ENCODE results near the gene HOXA7.

The HOXA7 gene

GRCh38 chr7:27168265-27168947 lies 11.9 kb upstream of the HOXA7 start:
- no peaks in the 10 kb centered on the region; the same call in 1 of the 2 replicates for H3K36me3 ChIP-seq (ENCODE audit: control insufficient read depth, insufficient read depth, low read length)
- H3K27ac ChIP-seq (ENCODE audit: low read length) = no peak overlapping the region
- no CpG with 5 or more reads among the region's 25 CpGs for WGBS (ENCODE audit: insufficient coverage, insufficient read length)
- peaks cover 92% of the 10 kb centered on the region for H3K27me3 ChIP-seq (ENCODE audit: control insufficient read depth, insufficient read depth, low read length)
- DNase-seq (ENCODE audit: low read depth, low spot score) = no peak
- H3K4me3 ChIP-seq (ENCODE audit: low read length) = no peak overlapping the region
- no peaks in the 10 kb centered on the region for H3K9me3 ChIP-seq (ENCODE audit: control insufficient read depth, insufficient read depth, low read length)
- H3K4me1 ChIP-seq (ENCODE audit: control insufficient read depth, insufficient read depth, low read length) = peaks cover 2% of the 10 kb centered on the region; the same call in 1 of the 2 replicates

GRCh38 chr7:27167916-27168264 lies 11.4 kb upstream of the HOXA7 start:
- Histone ChIP-seq H3K27ac (ENCODE audit: low read length) (no peak overlapping the region), H3K9me3 (ENCODE audit: control insufficient read depth, insufficient read depth, low read length) (no peaks in the 10 kb centered on the region), H3K27me3 (ENCODE audit: control insufficient read depth, insufficient read depth, low read length) (peaks cover 92% of the 10 kb centered on the region), H3K36me3 (ENCODE audit: control insufficient read depth, insufficient read depth, low read length) (no peaks in the 10 kb centered on the region; the same call in 1 of the 2 replicates), H3K4me3 (ENCODE audit: low read length) (no peak overlapping the region), H3K4me1 (ENCODE audit: control insufficient read depth, insufficient read depth, low read length) (no peaks in the 10 kb centered on the region)
- WGBS (ENCODE audit: insufficient coverage, insufficient read length) = no CpG with 5 or more reads among the region's 4 CpGs
- no peak for DNase-seq (ENCODE audit: low read depth, low spot score)

GRCh38 chr7:27166531-27167505 lies 10.3 kb upstream of the HOXA7 start:
- WGBS (ENCODE audit: insufficient coverage, insufficient read length) = no CpG with 5 or more reads among the region's 50 CpGs
- H3K36me3 ChIP-seq (ENCODE audit: control insufficient read depth, insufficient read depth, low read length) = no peaks in the 10 kb centered on the region; the same call in 1 of the 2 replicates
- no peaks in the 10 kb centered on the region for H3K9me3 ChIP-seq (ENCODE audit: control insufficient read depth, insufficient read depth, low read length)
- H3K27me3 ChIP-seq (ENCODE audit: control insufficient read depth, insufficient read depth, low read length) = peaks cover 90% of the 10 kb centered on the region
- no peak for DNase-seq (ENCODE audit: low read depth, low spot score)
- H3K4me1 ChIP-seq (ENCODE audit: control insufficient read depth, insufficient read depth, low read length) = no peaks in the 10 kb centered on the region
- H3K27ac ChIP-seq (ENCODE audit: low read length) = no peak overlapping the region
- no peak overlapping the region for H3K4me3 ChIP-seq (ENCODE audit: low read length)

GRCh38 chr7:27165996-27166530 lies 9.6 kb upstream of the HOXA7 start:
- Histone ChIP-seq H3K27me3 (ENCODE audit: control insufficient read depth, insufficient read depth, low read length) (peaks cover 90% of the 10 kb centered on the region), H3K27ac (ENCODE audit: low read length) (no peak overlapping the region), H3K9me3 (ENCODE audit: control insufficient read depth, insufficient read depth, low read length) (no peaks in the 10 kb centered on the region), H3K4me3 (ENCODE audit: low read length) (no peak overlapping the region), H3K36me3 (ENCODE audit: control insufficient read depth, insufficient read depth, low read length) (no peaks in the 10 kb centered on the region; the same call in 1 of the 2 replicates), H3K4me1 (ENCODE audit: control insufficient read depth, insufficient read depth, low read length) (no peaks in the 10 kb centered on the region)
- no CpG with 5 or more reads among the region's 46 CpGs for WGBS (ENCODE audit: insufficient coverage, insufficient read length)
- DNase-seq (ENCODE audit: low read depth, low spot score) = no peak

GRCh38 chr7:27165089-27165995 lies 8.9 kb upstream of the HOXA7 start, which contains the start of gene HOXA9:
TSS of gene HOXA9 (minus strand) at chr7:27165537. CDS start at chr7:27165457, 80 bp downstream.
- Histone ChIP-seq H3K27ac (ENCODE audit: low read length) (no peak within 1 kb of the TSS), H3K4me3 (ENCODE audit: low read length) (no peak within 1 kb of the TSS), H3K27me3 (ENCODE audit: control insufficient read depth, insufficient read depth, low read length) (peaks cover 95% of the 10 kb centered on the region), H3K9me3 (ENCODE audit: control insufficient read depth, insufficient read depth, low read length) (no peaks in the 10 kb centered on the region), H3K36me3 (ENCODE audit: control insufficient read depth, insufficient read depth, low read length) (no peaks in the 10 kb centered on the region; the same call in 1 of the 2 replicates), H3K4me1 (ENCODE audit: control insufficient read depth, insufficient read depth, low read length) (no peaks in the 10 kb centered on the region)
- no CpG with 5 or more reads among the region's 82 CpGs for WGBS (ENCODE audit: insufficient coverage, insufficient read length)
- DNase-seq (ENCODE audit: low read depth, low spot score) = no peak

GRCh38 chr7:27164367-27165088 lies 8.1 kb upstream of the HOXA7 start:
- Histone ChIP-seq H3K4me3 (ENCODE audit: low read length) (no peak overlapping the region), H3K9me3 (ENCODE audit: control insufficient read depth, insufficient read depth, low read length) (no peaks in the 10 kb centered on the region), H3K27ac (ENCODE audit: low read length) (no peak overlapping the region), H3K4me1 (ENCODE audit: control insufficient read depth, insufficient read depth, low read length) (no peaks in the 10 kb centered on the region), H3K36me3 (ENCODE audit: control insufficient read depth, insufficient read depth, low read length) (no peaks in the 10 kb centered on the region; the same call in 1 of the 2 replicates), H3K27me3 (ENCODE audit: control insufficient read depth, insufficient read depth, low read length) (peaks cover 95% of the 10 kb centered on the region)
- DNase-seq (ENCODE audit: low read depth, low spot score) = no peak
- WGBS (ENCODE audit: insufficient coverage, insufficient read length) = no CpG with 5 or more reads among the region's 47 CpGs

- Histone ChIP-seq H3K27ac (ENCODE audit: low read length) (no peak overlapping the region), H3K27me3 (ENCODE audit: control insufficient read depth, insufficient read depth, low read length) (peaks cover 96% of the 10 kb centered on the region), H3K4me3 (ENCODE audit: low read length) (no peak overlapping the region), H3K4me1 (ENCODE audit: control insufficient read depth, insufficient read depth, low read length) (no peaks in the 10 kb centered on the region), H3K36me3 (ENCODE audit: control insufficient read depth, insufficient read depth, low read length) (no peaks in the 10 kb centered on the region; the same call in 1 of the 2 replicates), H3K9me3 (ENCODE audit: control insufficient read depth, insufficient read depth, low read length) (no peaks in the 10 kb centered on the region)
- no CpG with 5 or more reads among the region's 12 CpGs for WGBS (ENCODE audit: insufficient coverage, insufficient read length)
- no peak for DNase-seq (ENCODE audit: low read depth, low spot score)
Measured at GRCh38 chr7:27164045-27164366, 7.5 kb upstream of the HOXA7 start.

- DNase-seq (ENCODE audit: low read depth, low spot score) = no peak
- H3K4me3 ChIP-seq (ENCODE audit: low read length) = no peak overlapping the region
- no peaks in the 10 kb centered on the region; the same call in 1 of the 2 replicates for H3K36me3 ChIP-seq (ENCODE audit: control insufficient read depth, insufficient read depth, low read length)
- no peaks in the 10 kb centered on the region for H3K4me1 ChIP-seq (ENCODE audit: control insufficient read depth, insufficient read depth, low read length)
- no peak overlapping the region for H3K27ac ChIP-seq (ENCODE audit: low read length)
- no peaks in the 10 kb centered on the region for H3K9me3 ChIP-seq (ENCODE audit: control insufficient read depth, insufficient read depth, low read length)
- peaks cover 96% of the 10 kb centered on the region for H3K27me3 ChIP-seq (ENCODE audit: control insufficient read depth, insufficient read depth, low read length)
- WGBS (ENCODE audit: insufficient coverage, insufficient read length) = no CpG with 5 or more reads among the region's 24 CpGs
Measured at GRCh38 chr7:27163288-27164044, 7.0 kb upstream of the HOXA7 start.
